DOHH2 (cell line): ENCODE data around the gene P2RY11.

Source experiments
- H3F3A ChIP-seq: fragments of 200-600 bp; sonication (generic), shearing (Covaris generic); 2 replicates; pipeline ENCODE4 v1.6.0; 2016; ENCODE audit warnings: antibody characterized with exemption, mild to moderate bottlenecking; ENCODE audit not compliant: control insufficient read depth, insufficient read depth
- H3K27ac ChIP-seq: fragments of 200-600 bp; sonication (generic); 2 replicates; pipeline ENCODE4 v1.5.1; 2014; ENCODE audit warnings: low read depth, mild to moderate bottlenecking, low read length, moderate library complexity
- H3K27me3 ChIP-seq: fragments of 200-600 bp; sonication (generic); 2 replicates; pipeline ENCODE4 v1.6.1; 2014; ENCODE audit warnings: mild to moderate bottlenecking, low read length, mixed read lengths; ENCODE audit not compliant: control insufficient read depth
- H3K36me3 ChIP-seq: fragments of 200-600 bp; sonication (generic); 2 replicates; pipeline ENCODE4 v1.6.1; 2014; ENCODE audit warnings: mild to moderate bottlenecking, low read length, moderate library complexity, mixed read lengths; ENCODE audit not compliant: control insufficient read depth
- H3K4me1 ChIP-seq: fragments of 200-600 bp; sonication (generic); 2 replicates; pipeline ENCODE4 v1.6.1; 2014; ENCODE audit warnings: mild to moderate bottlenecking, low read length, mixed read lengths; ENCODE audit not compliant: control insufficient read depth
- H3K4me2 ChIP-seq: fragments of 200-600 bp; sonication (generic); 2 replicates; pipeline ENCODE4 v1.6.0; 2014; ENCODE audit warnings: mild to moderate bottlenecking, low read length, moderate library complexity
- H3K4me3 ChIP-seq: fragments of 200-600 bp; sonication (generic); 2 replicates; pipeline ENCODE4 v1.5.1; 2014; ENCODE audit warnings: mild to moderate bottlenecking, low read length, mixed read lengths
- H3K79me2 ChIP-seq: fragments of 200-600 bp; sonication (generic); 2 replicates; pipeline ENCODE4 v1.6.1; 2014; ENCODE audit warnings: mild to moderate bottlenecking, low read length, mixed read lengths; ENCODE audit not compliant: control insufficient read depth
- H3K9me2 ChIP-seq: fragments of 200-600 bp; sonication (generic); replicated peaks from 2 replicates; pipeline ENCODE4 v1.6.1; 2014; ENCODE audit warnings: mild to moderate bottlenecking, low read length, mixed read lengths; ENCODE audit not compliant: control insufficient read depth
- H3K9me3 ChIP-seq: fragments of 200-600 bp; sonication (generic); 2 replicates; pipeline ENCODE4 v1.6.1; 2014; ENCODE audit warnings: antibody characterized with exemption, low read length, mixed read lengths; ENCODE audit not compliant: control insufficient read depth, insufficient read depth
- H4K20me1 ChIP-seq: fragments of 200-600 bp; sonication (generic); 2 replicates; pipeline ENCODE4 v1.6.0; 2014; ENCODE audit warnings: low read depth, mild to moderate bottlenecking, antibody characterized with exemption, low read length, moderate library complexity; ENCODE audit not compliant: control insufficient read depth, insufficient read depth
- CTCF ChIP-seq: fragments of 200-600 bp; sonication (generic); IDR thresholded peaks from one replicate; pipeline ENCODE4 v1.5.1; 2014; ENCODE audit warnings: antibody characterized with exemption, mild to moderate bottlenecking, low read depth, low read length; ENCODE audit not compliant: poor library complexity, severe bottlenecking
- EZH2phosphoT487 ChIP-seq: fragments of 200-600 bp; sonication (generic); IDR thresholded peaks from 2 replicates; pipeline ENCODE4 v1.6.1; 2017; ENCODE audit warnings: borderline replicate concordance, mild to moderate bottlenecking, antibody characterized with exemption, low read length, moderate library complexity, mixed read lengths

Gene P2RY11

GRCh38 chr19:10134040-10134439, 22.5 kb downstream of the P2RY11 start:
- Histone ChIP-seq H3F3A (peaks cover 32% of the 10 kb centered on the region), H3K27me3 (no peaks in the 10 kb centered on the region), H3K9me2 (no peaks in the 10 kb centered on the region), H3K4me2 (no peak overlapping the region), H3K4me3 (no peak overlapping the region), H3K9me3 (no peaks in the 10 kb centered on the region), H3K79me2 (peaks cover 10% of the 10 kb centered on the region; the same call in 1 of the 2 replicates), H3K27ac (no peak overlapping the region), H4K20me1 (no peaks in the 10 kb centered on the region), H3K36me3 (peaks cover 97% of the 10 kb centered on the region), H3K4me1 (no peaks in the 10 kb centered on the region)
- TF ChIP-seq EZH2phosphoT487 (no peak), CTCF (no peak)

- Histone ChIP-seq H3K27me3 (no peaks in the 10 kb centered on the region), H3K27ac (no peak overlapping the region), H3K79me2 (peaks cover 18% of the 10 kb centered on the region; the same call in 1 of the 2 replicates), H3K36me3 (peaks cover 99% of the 10 kb centered on the region), H3K4me2 (no peak overlapping the region), H3K4me1 (no peaks in the 10 kb centered on the region), H3F3A (peaks cover 22% of the 10 kb centered on the region), H3K9me3 (no peaks in the 10 kb centered on the region), H3K9me2 (no peaks in the 10 kb centered on the region), H3K4me3 (no peak overlapping the region), H4K20me1 (no peaks in the 10 kb centered on the region)
- no peak for TF ChIP-seq CTCF
- TF ChIP-seq EZH2phosphoT487, result no peak
These were observed 24.2 kb downstream of the P2RY11 start for GRCh38 chr19:10135551-10136334.

GRCh38 chr19:10136936-10137335, 25.4 kb downstream of the P2RY11 start:
- peaks cover 17% of the 10 kb centered on the region for H3F3A ChIP-seq
- no peaks in the 10 kb centered on the region for H3K9me2 ChIP-seq
- H3K4me1 ChIP-seq, result no peaks in the 10 kb centered on the region
- peaks cover 99% of the 10 kb centered on the region for H3K36me3 ChIP-seq
- no peak overlapping the region for H3K4me2 ChIP-seq
- H3K27ac ChIP-seq, result no peak overlapping the region
- H3K27me3 ChIP-seq, result no peaks in the 10 kb centered on the region
- H3K79me2 ChIP-seq, result peaks cover 28% of the 10 kb centered on the region; the same call in 1 of the 2 replicates
- H3K9me3 ChIP-seq, result no peaks in the 10 kb centered on the region
- no peak overlapping the region for H3K4me3 ChIP-seq
- TF ChIP-seq EZH2phosphoT487, result no peak
- no peak for TF ChIP-seq CTCF
- peaks cover 6% of the 10 kb centered on the region; the same call in 1 of the 2 replicates for H4K20me1 ChIP-seq
